Heart left ventricle (tissue), 13 donors: Measurements from ENCODE around the gene LRRIQ1.

Source experiments
- POLR2A ChIP-seq, 2 donors: fragments of 450-650 bp; IDR thresholded peaks; one replicate each; pipeline ENCODE4 v1.6.1; 2017; ENCODE audit warnings: antibody characterized with exemption in 2 of 2, mild to moderate bottlenecking in 2 of 2, moderate library complexity in 2 of 2
- TF ChIP-seq, protein P1 (sequence below), 12 donors: fragments of 200-600 bp; sonication (generic) in 4 of 12; IDR thresholded peaks; one replicate each; pipeline versions ENCODE4 v1.5.0 to v1.8.0; 2018 to 2022; ENCODE audit warnings: antibody characterized with exemption in 12 of 12, mild to moderate bottlenecking in 5 of 12
- donor health status: ischemic (EF 13 %, LVEDD 7.1; RV severe dilation, severe dysfunction).
- donor health status: DM: no; HTN: yes; CAD: no.
- donor health status: DM: no; HTN: no; CAD: no.
- donor health status: ischemic (EF 25% LVEDD 6.9; RV normal size, moderate dysfunction).
- donor health status: ischemic (EF 25% LVEDD 5.7; RV mildly dilated, moderate dysfunction).
- donor health status: ischemic (EF 35%, LVEDD 5.7; RV mildly dilated, moderate dysfunction).
- donor health status: nonischemic (EF 11% LVEDD 7.7; RV severe dilation, severe dysfunction).
- donor health status: DM: yes; HTN: yes; CAD: no.
- donor health status: PGD.
- donor health status: ischemic (EF 29% LVEDD 5.4; RV normal size, mild dysfunction).
- donor health status: nonischemic (EF 23%, LVEDD 6.1; RV moderate dilation, normal function).

DNA sequence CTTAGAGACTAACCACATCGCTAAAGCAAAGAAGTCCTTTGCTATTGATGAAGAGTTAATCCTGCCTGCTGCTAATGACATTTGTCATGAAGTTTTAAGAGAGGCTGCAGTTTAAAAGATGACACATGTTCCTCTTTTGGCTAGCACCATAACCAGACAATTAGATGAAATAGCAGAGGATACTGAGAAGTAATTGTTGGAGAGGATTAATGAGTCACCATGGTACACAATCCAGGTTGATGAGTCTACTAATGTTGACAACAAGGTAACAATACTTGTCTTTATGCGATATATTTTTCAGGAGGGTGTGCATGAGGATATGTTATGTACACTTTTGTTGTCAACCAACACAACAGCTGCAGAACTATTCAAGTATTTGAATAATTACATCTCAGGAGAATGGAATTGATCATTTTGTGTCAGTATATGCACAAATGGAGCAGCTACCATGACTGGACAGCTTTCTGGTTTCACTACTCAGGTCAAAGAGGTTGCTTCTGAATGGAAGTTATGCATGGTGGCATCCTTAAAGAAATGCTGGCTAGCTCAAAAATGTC is 56.7 kb downstream of the LRRIQ1 start:
- no peak for TF ChIP-seq POLR2A (IDR thresholded peaks at IDR 0.05)
- TF ChIP-seq, protein P1, sequence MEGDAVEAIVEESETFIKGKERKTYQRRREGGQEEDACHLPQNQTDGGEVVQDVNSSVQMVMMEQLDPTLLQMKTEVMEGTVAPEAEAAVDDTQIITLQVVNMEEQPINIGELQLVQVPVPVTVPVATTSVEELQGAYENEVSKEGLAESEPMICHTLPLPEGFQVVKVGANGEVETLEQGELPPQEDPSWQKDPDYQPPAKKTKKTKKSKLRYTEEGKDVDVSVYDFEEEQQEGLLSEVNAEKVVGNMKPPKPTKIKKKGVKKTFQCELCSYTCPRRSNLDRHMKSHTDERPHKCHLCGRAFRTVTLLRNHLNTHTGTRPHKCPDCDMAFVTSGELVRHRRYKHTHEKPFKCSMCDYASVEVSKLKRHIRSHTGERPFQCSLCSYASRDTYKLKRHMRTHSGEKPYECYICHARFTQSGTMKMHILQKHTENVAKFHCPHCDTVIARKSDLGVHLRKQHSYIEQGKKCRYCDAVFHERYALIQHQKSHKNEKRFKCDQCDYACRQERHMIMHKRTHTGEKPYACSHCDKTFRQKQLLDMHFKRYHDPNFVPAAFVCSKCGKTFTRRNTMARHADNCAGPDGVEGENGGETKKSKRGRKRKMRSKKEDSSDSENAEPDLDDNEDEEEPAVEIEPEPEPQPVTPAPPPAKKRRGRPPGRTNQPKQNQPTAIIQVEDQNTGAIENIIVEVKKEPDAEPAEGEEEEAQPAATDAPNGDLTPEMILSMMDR (IDR thresholded peaks at IDR 0.05): no peak
